Activated naive CD4-positive, alpha-beta T cell treated with Interleukin-2 at 50 U/mL for 16 hours (primary cell): ENCODE measurements around the gene HJURP.

Experiments used
- DNase-seq: peaks from one replicate; pipeline ENCODE4 v3.0.0-alpha.2; 2020

Gene HJURP

GRCh38 chr2:233847248-233847898, 7.0 kb downstream of the HJURP start:
- DNase-seq = no peak

- DNase-seq = no peak
Observed at GRCh38 chr2:233846387-233847247, 7.7 kb downstream of the HJURP start.

GRCh38 chr2:233845301-233846060, 8.9 kb downstream of the HJURP start:
- no peak for DNase-seq

- DNase-seq = no peak
Observed at GRCh38 chr2:233844836-233845235, 9.5 kb downstream of the HJURP start.

GRCh38 chr2:233844064-233844807, 10.1 kb downstream of the HJURP start:
- no peak for DNase-seq

- DNase-seq = no peak
Observed at GRCh38 chr2:233841183-233841582, 13.2 kb downstream of the HJURP start.

- DNase-seq = no peak
Observed at GRCh38 chr2:233840520-233840919, 13.8 kb downstream of the HJURP start.

- DNase-seq = no peak
Observed at GRCh38 chr2:233839447-233839820, 14.9 kb downstream of the HJURP start.

GRCh38 chr2:233838726-233839446, 15.4 kb downstream of the HJURP start:
- no peak for DNase-seq

- DNase-seq = no peak
Observed at GRCh38 chr2:233838251-233838650, 16.1 kb downstream of the HJURP start.

GRCh38 chr2:233837694-233838229, 16.6 kb downstream of the HJURP start:
- no peak for DNase-seq

GRCh38 chr2:233836359-233836758, 18.0 kb downstream of the HJURP start:
- no peak for DNase-seq

- DNase-seq = no peak
Observed at GRCh38 chr2:233835230-233836186, 18.8 kb downstream of the HJURP start.

- DNase-seq = no peak
Observed at GRCh38 chr2:233833345-233833744, 21.0 kb downstream of the HJURP start.

GRCh38 chr2:233832869-233833311, 21.4 kb downstream of the HJURP start:
- DNase-seq = no peak

- DNase-seq = no peak
Observed at GRCh38 chr2:233832414-233832813, 21.9 kb downstream of the HJURP start.

GRCh38 chr2:233831861-233832260, 22.5 kb downstream of the HJURP start:
- no peak for DNase-seq

GRCh38 chr2:233831011-233831721, 23.2 kb downstream of the HJURP start:
- DNase-seq = no peak

- no peak for DNase-seq
Observed at GRCh38 chr2:233830111-233830802, 24.1 kb downstream of the HJURP start.
